Raji (cell line): ENCODE measurements around the gene UNC45A.

ENCODE experiments used
- POLR2A ChIP-seq: IDR thresholded peaks from 2 replicates; pipeline ENCODE4 v1.6.1; 2011; ENCODE audit warnings: low read depth, low read length, control low read depth; ENCODE audit not compliant: insufficient read depth

The UNC45A gene

GRCh38 chr15:90960298-90961091, 25.4 kb downstream of the UNC45A start:
- TF ChIP-seq POLR2A: no peak

- TF ChIP-seq POLR2A: no peak
These were observed 26.9 kb downstream of the UNC45A start for GRCh38 chr15:90962021-90962420.

- no peak for TF ChIP-seq POLR2A
These were observed 31.2 kb downstream of the UNC45A start for GRCh38 chr15:90966262-90966661.

- TF ChIP-seq POLR2A: no peak
These were observed 32.1 kb downstream of the UNC45A start for GRCh38 chr15:90967206-90967605.

GRCh38 chr15:90968434-90968833, 33.3 kb downstream of the UNC45A start:
- no peak for TF ChIP-seq POLR2A

GRCh38 chr15:90970274-90970673, 35.2 kb downstream of the UNC45A start:
- TF ChIP-seq POLR2A: no peak

GRCh38 chr15:90972133-90972532, 37.0 kb downstream of the UNC45A start:
- TF ChIP-seq POLR2A: no peak

GRCh38 chr15:90974216-90974615, 39.1 kb downstream of the UNC45A start:
- TF ChIP-seq POLR2A: no peak

GRCh38 chr15:90979582-90979981, 44.5 kb downstream of the UNC45A start:
- no peak for TF ChIP-seq POLR2A

- no peak for TF ChIP-seq POLR2A
These were observed 46.6 kb downstream of the UNC45A start for GRCh38 chr15:90981681-90982080.

GRCh38 chr15:90982135-90982534, 47.0 kb downstream of the UNC45A start:
- TF ChIP-seq POLR2A: no peak

- 0 out of 2 replicates have a peak, but pooled peaks have one; percentile 11 for TF ChIP-seq POLR2A
These were observed 51.9 kb downstream of the UNC45A start for GRCh38 chr15:90986790-90987507.

- TF ChIP-seq POLR2A: no peak
These were observed 52.6 kb downstream of the UNC45A start for GRCh38 chr15:90987561-90988141.

- TF ChIP-seq POLR2A: no peak
These were observed 53.2 kb downstream of the UNC45A start for GRCh38 chr15:90988296-90988695.

- 0 out of 2 replicates have a peak, but pooled peaks have one; percentile 25 for TF ChIP-seq POLR2A
These were observed 54.1 kb downstream of the UNC45A start for GRCh38 chr15:90989040-90989768.
